ENCODE measurements around the gene HRAS.

The HRAS gene

DNA sequence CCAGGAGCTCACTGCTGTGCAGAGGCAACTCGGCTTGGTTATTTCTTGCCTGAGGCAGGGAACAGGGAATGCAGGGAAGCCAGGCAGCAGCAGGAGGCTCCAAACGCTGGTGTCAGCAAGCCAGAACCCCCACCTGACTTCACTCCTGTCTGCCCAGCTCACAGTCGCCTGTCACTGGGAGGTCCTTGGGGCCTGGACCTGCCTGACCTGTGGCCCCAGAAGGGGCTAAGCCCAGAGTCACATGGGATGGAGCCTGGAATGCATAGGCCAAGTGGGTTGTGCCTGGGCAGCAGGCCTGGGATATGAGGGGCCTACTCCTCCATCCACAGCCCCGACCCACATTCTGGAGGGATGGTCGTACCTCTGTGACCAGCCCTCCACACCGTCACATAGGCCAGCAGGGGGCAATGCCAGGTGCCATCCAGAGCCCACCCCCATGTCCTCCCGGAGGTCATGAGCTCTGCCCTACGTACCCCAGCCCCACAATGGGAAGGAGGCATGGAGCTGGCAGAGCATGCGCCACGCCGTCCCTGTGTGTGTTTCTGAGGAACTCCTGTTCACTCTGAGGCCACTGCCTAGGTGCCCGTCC lies 30.6 kb upstream of the HRAS start:
- Histone ChIP-seq H3K27me3 (ENCODE audit: control insufficient read depth, insufficient read depth, low read length) (no peaks in the 10 kb centered on the region), H3K4me1 (ENCODE audit: control insufficient read depth, insufficient read depth, low read length) (peaks cover 27% of the 10 kb centered on the region), H3K36me3 (ENCODE audit: insufficient read depth, low read length) (peaks cover 8% of the 10 kb centered on the region), H3K9me3 (replicated peaks; ENCODE audit: low read length) (no peaks in the 10 kb centered on the region), H3K4me3 (ENCODE audit: low read length) (no peak overlapping the region), H3K4me2 (ENCODE audit: low read length) (no peak overlapping the region), H3K9ac (ENCODE audit: low read depth, low read length) (no peak overlapping the region)

DNA sequence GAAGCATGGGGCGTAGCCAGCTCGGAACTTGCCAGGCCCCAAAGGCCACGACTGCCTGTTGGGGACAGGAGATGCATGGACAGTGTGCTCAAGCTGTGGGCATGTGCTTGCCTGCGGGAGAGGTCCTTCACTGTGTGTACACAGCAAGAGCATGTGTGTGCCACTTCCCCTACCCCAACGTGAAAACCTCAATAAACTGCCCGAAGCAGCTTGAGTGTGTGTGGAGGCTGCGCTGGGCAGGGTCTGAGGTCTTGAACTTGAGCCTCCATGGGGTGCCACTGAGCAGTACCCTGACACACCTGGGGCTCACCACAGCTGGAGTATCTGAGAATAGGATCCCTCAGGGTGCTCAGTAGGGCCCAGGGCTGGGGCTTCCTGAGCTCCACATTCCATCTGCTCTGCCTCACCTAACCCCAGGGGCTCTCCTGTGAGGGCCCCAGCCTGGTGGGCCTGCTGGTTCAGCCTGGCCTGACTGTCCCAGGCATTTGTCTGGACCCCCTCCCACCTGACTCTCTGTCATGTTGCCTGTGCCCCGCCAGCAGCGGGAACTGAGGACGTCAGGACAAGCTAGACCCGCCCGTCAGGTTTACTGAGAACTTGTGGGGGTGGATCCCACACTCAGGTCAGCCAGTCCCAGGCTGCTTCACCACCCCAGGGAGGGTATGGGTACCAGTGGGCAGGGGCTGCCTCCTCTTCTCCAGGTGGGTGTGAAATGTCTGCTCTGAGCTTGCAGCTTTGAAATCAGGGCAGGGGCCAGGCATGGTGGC lies 28.6 kb upstream of the HRAS start:
- Histone ChIP-seq H3K4me3 (ENCODE audit: low read length) (no peak overlapping the region), H3K27me3 (ENCODE audit: control insufficient read depth, insufficient read depth, low read length) (no peaks in the 10 kb centered on the region), H3K36me3 (ENCODE audit: insufficient read depth, low read length) (peaks cover 8% of the 10 kb centered on the region), H3K9ac (ENCODE audit: low read depth, low read length) (no peak overlapping the region), H3K4me1 (ENCODE audit: control insufficient read depth, insufficient read depth, low read length) (peaks cover 27% of the 10 kb centered on the region), H3K4me2 (ENCODE audit: low read length) (no peak overlapping the region), H3K9me3 (replicated peaks; ENCODE audit: low read length) (no peaks in the 10 kb centered on the region)

DNA sequence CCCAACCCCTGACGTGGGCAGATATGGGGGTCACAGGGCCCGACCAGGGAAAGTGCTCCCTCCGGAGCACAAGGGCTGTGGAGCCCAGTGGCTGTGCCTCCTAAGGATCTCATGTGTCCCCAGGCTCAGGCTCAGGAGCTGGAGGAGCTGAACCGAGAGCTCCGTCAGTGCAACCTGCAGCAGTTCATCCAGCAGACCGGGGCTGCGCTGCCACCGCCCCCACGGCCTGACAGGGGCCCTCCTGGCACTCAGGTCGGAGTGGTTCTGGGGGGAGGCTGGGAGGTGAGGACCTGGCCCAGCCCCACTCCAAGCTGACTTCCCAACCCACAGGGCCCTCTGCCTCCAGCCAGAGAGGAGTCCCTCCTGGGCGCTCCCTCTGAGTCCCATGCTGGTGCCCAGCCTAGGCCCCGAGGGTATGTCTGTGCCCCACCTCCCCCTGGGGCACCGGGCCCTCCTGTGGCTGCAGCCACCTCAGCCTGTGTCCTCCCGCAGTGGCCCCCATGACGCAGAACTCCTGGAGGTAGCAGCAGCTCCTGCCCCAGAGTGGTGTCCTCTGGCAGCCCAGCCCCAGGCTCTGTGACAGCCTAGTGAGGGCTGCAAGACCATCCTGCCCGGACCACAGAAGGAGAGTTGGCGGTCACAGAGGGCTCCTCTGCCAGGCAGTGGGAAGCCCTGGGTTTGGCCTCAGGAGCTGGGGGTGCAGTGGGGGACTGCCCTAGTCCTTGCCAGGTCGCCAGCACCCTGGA lies 27.9 kb upstream of the HRAS start:
- Histone ChIP-seq H3K36me3 (ENCODE audit: insufficient read depth, low read length) (peaks cover 8% of the 10 kb centered on the region), H3K4me1 (ENCODE audit: control insufficient read depth, insufficient read depth, low read length) (peaks cover 25% of the 10 kb centered on the region), H3K9me3 (replicated peaks; ENCODE audit: low read length) (no peaks in the 10 kb centered on the region), H3K4me2 (ENCODE audit: low read length) (no peak overlapping the region), H3K4me3 (ENCODE audit: low read length) (no peak overlapping the region), H3K27me3 (ENCODE audit: control insufficient read depth, insufficient read depth, low read length) (no peaks in the 10 kb centered on the region), H3K9ac (ENCODE audit: low read depth, low read length) (no peak overlapping the region)

DNA sequence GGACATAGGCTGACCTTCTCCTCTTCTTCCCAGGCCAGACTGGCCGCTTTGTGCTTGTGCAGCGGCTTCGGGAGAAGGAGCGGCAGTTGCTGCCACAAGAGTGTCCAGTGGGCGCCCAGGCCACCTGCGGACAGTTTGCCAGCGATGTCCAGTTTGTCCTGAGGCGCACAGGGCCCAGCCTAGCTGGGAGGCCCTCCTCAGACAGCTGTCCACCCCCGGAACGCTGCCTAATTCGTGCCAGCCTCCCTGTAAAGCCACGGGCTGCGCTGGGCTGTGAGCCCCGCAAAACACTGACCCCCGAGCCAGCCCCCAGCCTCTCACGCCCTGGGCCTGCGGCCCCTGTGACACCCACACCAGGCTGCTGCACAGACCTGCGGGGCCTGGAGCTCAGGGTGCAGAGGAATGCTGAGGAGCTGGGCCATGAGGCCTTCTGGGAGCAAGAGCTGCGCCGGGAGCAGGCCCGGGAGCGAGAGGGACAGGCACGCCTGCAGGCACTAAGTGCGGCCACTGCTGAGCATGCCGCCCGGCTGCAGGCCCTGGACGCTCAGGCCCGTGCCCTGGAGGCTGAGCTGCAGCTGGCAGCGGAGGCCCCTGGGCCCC lies 26.8 kb upstream of the HRAS start:
- peaks cover 8% of the 10 kb centered on the region for H3K27me3 ChIP-seq (ENCODE audit: control insufficient read depth, insufficient read depth, low read length)
- H3K36me3 ChIP-seq (ENCODE audit: insufficient read depth, low read length), result peaks cover 6% of the 10 kb centered on the region
- H3K4me1 ChIP-seq (ENCODE audit: control insufficient read depth, insufficient read depth, low read length), result peaks cover 16% of the 10 kb centered on the region
- no peak overlapping the region for H3K4me3 ChIP-seq (ENCODE audit: low read length)
- no peaks in the 10 kb centered on the region for H3K9me3 ChIP-seq (replicated peaks; ENCODE audit: low read length)
- no peak overlapping the region for H3K9ac ChIP-seq (ENCODE audit: low read depth, low read length)
- peak overlapping the region; percentile 98 for H3K4me2 ChIP-seq (ENCODE audit: low read length)

DNA sequence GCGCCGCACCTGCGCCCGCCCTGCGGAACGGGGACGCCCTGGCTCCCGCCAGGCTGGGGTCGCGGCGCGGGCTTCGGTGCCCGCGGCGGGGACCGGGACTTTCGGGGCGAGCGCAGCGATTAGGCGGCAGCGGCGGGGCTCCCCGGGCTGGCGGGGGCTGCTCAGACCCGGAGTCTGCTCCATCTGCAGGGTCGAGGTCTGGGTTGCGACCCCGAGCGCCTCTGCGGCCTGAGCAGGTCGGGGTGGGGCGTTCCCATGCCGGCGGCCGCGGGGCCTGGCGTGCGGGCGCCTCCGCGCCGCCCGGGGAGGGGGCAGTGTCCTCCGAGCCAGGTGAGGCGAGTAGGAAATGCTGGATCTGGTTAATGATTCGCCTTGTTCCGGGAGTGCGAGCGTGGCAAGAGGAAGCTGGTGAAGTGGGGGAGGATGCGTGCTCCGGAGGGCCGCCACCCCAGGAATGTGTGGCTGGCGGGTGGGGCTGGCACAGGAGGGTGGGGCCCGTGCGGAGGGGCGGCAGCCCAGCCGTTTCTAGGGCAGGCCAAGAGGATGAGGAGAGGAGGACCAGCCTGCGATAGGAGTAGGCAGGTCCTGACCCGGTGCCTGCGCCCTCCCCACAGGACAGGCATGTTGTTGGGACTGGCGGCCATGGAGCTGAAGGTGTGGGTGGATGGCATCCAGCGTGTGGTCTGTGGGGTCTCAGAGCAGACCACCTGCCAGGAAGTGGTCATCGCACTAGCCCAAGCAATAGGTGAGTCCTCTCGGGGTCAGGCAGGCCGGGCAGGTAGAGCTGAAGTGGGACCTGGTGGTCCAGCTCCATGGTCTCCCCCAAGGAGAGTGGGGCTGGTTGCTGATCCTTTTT lies 26.0 kb upstream of the HRAS start:
- peaks cover 14% of the 10 kb centered on the region for H3K4me1 ChIP-seq (ENCODE audit: control insufficient read depth, insufficient read depth, low read length)
- H3K4me2 ChIP-seq (ENCODE audit: low read length), result peak overlapping the region; percentile 98
- peaks cover 16% of the 10 kb centered on the region for H3K27me3 ChIP-seq (ENCODE audit: control insufficient read depth, insufficient read depth, low read length)
- H3K9ac ChIP-seq (ENCODE audit: low read depth, low read length), result peak overlapping the region; percentile 63
- peak overlapping the region; percentile 90 for H3K4me3 ChIP-seq (ENCODE audit: low read length)
- peaks cover 3% of the 10 kb centered on the region for H3K36me3 ChIP-seq (ENCODE audit: insufficient read depth, low read length)
- H3K9me3 ChIP-seq (replicated peaks; ENCODE audit: low read length), result no peaks in the 10 kb centered on the region

DNA sequence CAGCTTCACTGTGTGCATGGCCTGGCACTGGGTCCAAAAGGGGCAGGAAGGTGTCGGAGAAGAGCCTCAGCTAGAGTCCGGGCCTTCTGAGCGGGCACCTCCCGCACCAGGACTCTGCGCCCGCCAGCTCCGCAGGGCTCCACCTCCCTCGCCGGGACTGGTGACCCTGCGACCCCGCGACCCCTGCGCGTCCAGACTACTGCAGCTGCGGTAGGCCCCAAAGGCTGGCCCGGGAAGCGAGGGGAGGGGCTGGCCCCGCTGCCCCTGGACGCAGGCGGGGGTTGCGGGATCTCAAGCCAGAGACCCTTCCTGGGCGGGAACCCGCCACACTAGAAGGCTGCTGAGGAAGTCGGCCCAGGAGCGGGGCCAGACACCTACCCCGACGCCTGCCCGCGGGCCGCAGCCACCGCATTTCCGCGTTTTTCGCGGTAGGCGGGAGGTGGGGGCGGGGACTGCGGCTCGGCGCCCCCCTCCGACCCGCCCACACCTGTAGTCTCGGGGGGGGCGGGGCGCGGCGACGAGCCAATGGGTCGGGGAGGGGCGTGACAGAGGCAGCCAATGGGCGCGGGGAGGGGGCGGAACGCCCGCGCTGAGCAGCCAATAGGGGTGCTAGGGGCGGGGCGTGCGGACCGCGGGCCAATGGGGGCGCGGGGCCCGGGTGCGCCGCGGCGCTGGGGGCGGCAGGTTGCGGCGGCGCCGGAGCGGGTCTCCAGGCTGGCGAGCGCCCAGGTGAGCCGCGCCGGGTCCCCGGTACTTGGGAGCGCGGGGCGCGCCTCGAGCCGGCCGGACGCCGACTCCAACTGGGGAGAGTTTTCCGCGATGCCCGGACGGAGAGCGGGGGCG lies 25.1 kb upstream of the HRAS start, which contains the start of the genes LMNTD2 and RASSF7:
LMNTD2 (minus strand) TSS at position 434 of the 843 bp plus-strand sequence; CDS start at position 412, 22 bp downstream.
RASSF7 (plus strand) TSS at position 666 of the 843 bp plus-strand sequence. CDS start 799 bp downstream, outside the sequence.
- peak within 1 kb of the TSS; percentile 63 for H3K9ac ChIP-seq (ENCODE audit: low read depth, low read length)
- no peaks in the 10 kb centered on the region for H3K9me3 ChIP-seq (replicated peaks; ENCODE audit: low read length)
- H3K27me3 ChIP-seq (ENCODE audit: control insufficient read depth, insufficient read depth, low read length), result peaks cover 23% of the 10 kb centered on the region
- H3K4me3 ChIP-seq (ENCODE audit: low read length), result peak within 1 kb of the TSS; percentile 90
- no peaks in the 10 kb centered on the region for H3K36me3 ChIP-seq (ENCODE audit: insufficient read depth, low read length)
- H3K4me1 ChIP-seq (ENCODE audit: control insufficient read depth, insufficient read depth, low read length), result peaks cover 14% of the 10 kb centered on the region
- peak within 1 kb of the TSS; percentile 98 for H3K4me2 ChIP-seq (ENCODE audit: low read length)

DNA sequence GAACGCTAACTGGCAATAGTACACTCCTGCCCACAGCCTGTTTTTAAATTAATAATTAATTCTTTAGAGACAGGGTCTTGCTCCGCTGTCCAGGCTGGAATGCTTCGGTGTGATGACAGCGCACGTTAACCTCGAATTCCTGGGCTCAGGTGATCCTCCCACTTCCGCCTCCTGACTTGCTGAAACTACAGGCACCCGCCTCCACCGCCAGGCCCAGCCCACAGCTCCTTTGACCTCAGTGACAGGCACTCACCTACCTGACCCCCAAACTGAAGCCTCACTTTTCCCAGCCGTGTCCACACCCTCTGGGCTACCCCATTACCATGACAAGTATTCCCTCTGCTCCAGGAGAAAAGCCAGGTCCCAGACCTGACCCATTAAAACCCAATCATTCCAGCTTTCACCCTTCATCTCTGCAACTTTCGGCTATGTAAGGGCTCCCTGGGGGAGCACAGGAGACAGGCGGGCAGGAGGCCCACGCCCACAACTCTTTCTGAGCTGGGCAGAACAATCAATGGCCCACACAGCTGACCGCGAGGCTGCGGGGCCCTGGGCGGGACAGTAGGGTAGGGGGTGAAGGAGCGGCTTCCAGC lies 24.4 kb upstream of the HRAS start:
- Histone ChIP-seq H3K27me3 (ENCODE audit: control insufficient read depth, insufficient read depth, low read length) (peaks cover 26% of the 10 kb centered on the region), H3K4me1 (ENCODE audit: control insufficient read depth, insufficient read depth, low read length) (peaks cover 15% of the 10 kb centered on the region), H3K9me3 (replicated peaks; ENCODE audit: low read length) (no peaks in the 10 kb centered on the region), H3K9ac (ENCODE audit: low read depth, low read length) (no peak overlapping the region), H3K4me2 (ENCODE audit: low read length) (peak overlapping the region; percentile 97), H3K36me3 (ENCODE audit: insufficient read depth, low read length) (no peaks in the 10 kb centered on the region), H3K4me3 (ENCODE audit: low read length) (peak overlapping the region; percentile 90)

DNA sequence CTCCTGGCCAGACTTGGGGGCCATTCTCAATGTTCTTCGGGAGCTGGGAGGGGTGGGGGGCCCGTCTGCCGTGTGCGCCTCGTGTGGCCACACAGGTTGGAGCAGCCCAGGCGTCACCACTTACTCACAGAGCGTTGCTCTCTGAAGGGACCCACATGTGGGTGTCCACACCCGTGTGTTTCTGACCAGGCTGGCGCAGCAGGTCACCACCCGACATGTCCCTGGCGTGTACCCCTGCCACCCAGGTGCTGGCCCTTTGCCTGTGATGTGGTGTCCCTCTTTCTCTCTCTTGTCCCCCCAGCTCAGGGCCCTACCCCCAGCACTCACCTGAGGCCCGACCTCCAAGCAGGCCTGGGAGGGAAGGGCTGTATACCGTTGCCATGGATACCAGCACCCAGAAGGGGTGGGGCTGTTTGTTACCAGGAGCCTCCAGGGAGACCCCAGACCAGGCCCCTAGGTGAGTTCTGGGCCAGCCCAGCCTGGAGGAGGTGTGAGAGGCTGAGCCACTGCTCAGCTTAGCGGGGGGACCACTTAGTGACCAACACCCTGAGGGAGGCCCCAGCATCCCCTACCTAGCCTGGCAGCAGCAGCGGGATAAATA lies 23.7 kb upstream of the HRAS start:
- no peak overlapping the region for H3K4me3 ChIP-seq (ENCODE audit: low read length)
- H3K9ac ChIP-seq (ENCODE audit: low read depth, low read length), result no peak overlapping the region
- H3K36me3 ChIP-seq (ENCODE audit: insufficient read depth, low read length), result no peaks in the 10 kb centered on the region
- H3K9me3 ChIP-seq (replicated peaks; ENCODE audit: low read length), result no peaks in the 10 kb centered on the region
- peaks cover 30% of the 10 kb centered on the region for H3K27me3 ChIP-seq (ENCODE audit: control insufficient read depth, insufficient read depth, low read length)
- no peak overlapping the region for H3K4me2 ChIP-seq (ENCODE audit: low read length)
- H3K4me1 ChIP-seq (ENCODE audit: control insufficient read depth, insufficient read depth, low read length), result peaks cover 18% of the 10 kb centered on the region

DNA sequence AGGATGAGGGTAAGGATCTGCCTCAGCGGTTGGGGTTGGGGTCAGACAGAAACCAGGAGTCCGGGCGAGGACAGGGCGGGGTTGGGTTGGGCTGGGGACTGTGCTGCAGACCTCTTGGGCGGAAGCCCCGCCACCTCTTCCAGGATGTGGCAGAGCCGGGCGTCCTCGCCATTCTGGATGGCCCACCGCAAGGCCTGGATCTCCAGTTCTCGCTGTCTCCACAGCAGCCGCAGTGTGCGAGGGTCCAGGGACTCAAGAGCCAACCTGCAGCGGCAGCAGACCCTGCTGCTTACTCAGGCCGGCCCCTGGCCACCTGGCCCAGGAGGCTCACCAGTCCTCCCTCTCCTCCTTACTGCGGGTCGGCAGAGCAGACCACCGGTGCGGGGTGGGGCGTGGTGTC lies 23.1 kb upstream of the HRAS start:
- Histone ChIP-seq H3K4me1 (ENCODE audit: control insufficient read depth, insufficient read depth, low read length) (peaks cover 18% of the 10 kb centered on the region), H3K27me3 (ENCODE audit: control insufficient read depth, insufficient read depth, low read length) (peaks cover 30% of the 10 kb centered on the region), H3K4me2 (ENCODE audit: low read length) (no peak overlapping the region)

More for the DNA sequence above, 23.1 kb upstream of the HRAS start:
- Histone ChIP-seq H3K36me3 (ENCODE audit: insufficient read depth, low read length) (no peaks in the 10 kb centered on the region), H3K9ac (ENCODE audit: low read depth, low read length) (no peak overlapping the region), H3K9me3 (replicated peaks; ENCODE audit: low read length) (no peaks in the 10 kb centered on the region), H3K4me3 (ENCODE audit: low read length) (no peak overlapping the region)
